ENCODE measurements around the gene GATAD2B.

DNA sequence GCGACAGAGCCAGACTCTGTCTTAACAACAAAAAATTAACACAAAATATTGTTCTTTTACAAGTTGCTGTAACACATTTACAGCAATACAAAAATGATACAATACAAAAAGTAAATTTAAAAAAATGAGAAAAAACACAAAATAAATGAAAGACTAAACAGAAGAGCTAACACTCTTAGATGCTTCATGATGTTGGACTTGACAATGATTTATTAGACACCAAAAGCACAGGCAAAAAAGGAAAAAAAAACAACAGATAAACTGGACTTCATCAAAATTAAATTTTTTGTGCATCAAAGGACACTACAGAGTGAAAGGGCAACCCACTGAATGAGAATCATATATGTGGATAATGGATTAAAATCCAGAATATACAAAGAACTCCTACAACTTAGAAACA, 16.4 kb downstream of the GATAD2B start:
- TF ChIP-seq POLR2AphosphoS5 (IDR thresholded peaks at IDR 0.05; ENCODE audit: low read depth, low read length) (no peak), POLR2A (IDR thresholded peaks at IDR 0.05; ENCODE audit: low read depth, low read length) (no peak), TAF1 (IDR thresholded peaks at IDR 0.05; ENCODE audit: borderline replicate concordance, low read depth, low read length) (no peak)
